Measurements from ENCODE around the gene DPP7.

GRCh38 chr9:137157618-137158415, 43.3 kb upstream of the DPP7 start:
- TF ChIP-seq GTF2F1 (IDR thresholded peaks at IDR 0.05; ENCODE audit: borderline replicate concordance, low read depth, low read length) (no peak), EP300 (IDR thresholded peaks at IDR 0.05; ENCODE audit: borderline replicate concordance in 1 of 2, low read depth in 2 of 2, low read length in 2 of 2) (no peak), CTCF (IDR thresholded peaks at IDR 0.05; ENCODE audit: control extremely low read depth in 1 of 3, insufficient read depth in 1 of 3, low read depth in 1 of 3, low read length in 3 of 3) (no peak), RBBP5 (IDR thresholded peaks at IDR 0.05; ENCODE audit: borderline replicate concordance, low read depth, low read length) (no peak), EZH2 (IDR thresholded peaks at IDR 0.05; ENCODE audit: low read depth, low read length, severe bottlenecking) (no peak), CEBPB (IDR thresholded peaks at IDR 0.05; ENCODE audit: low read depth, low read length) (no peak), POLR2A (IDR thresholded peaks at IDR 0.05; ENCODE audit: control extremely low read depth in 1 of 2, low read depth in 2 of 2, low read length in 2 of 2) (no peak), SRF (IDR thresholded peaks at IDR 0.05; ENCODE audit: low read depth, low read length) (no peak), MAX (IDR thresholded peaks at IDR 0.05) (no peak), TAF1 (IDR thresholded peaks at IDR 0.05; ENCODE audit: low read depth, low read length) (no peak), RAD21 (IDR thresholded peaks at IDR 0.05 in 1 of 2, conservative IDR thresholded peaks at IDR 0.05 in 1 of 2; ENCODE audit: low read depth in 2 of 2, low read length in 2 of 2) (no peak)
